Stimulated activated naive B cell treated with anti-CD40 and anti-IgM and Interleukin-4, amounts not matched to agents 10 μg/mL and 1 μg/mL and 100 μg/mL, for 72 hours (primary cell): Measurements from ENCODE around the gene GPR171.
"Not testable (repeated sequence)": the region's sequence is repeated elsewhere in the genome, so short reads cannot be mapped to it uniquely, and the experiment has no call there.

Experiments
- ATAC-seq, 2 donors: fragments of 150-1000 bp; cut with Tn5 transposase; replicated peaks; 2 replicates each; pipeline ENCODE4 v1.10.0; 2021; ENCODE audit warnings: moderate library complexity in 1 of 2
- DNase-seq: peaks from one replicate; pipeline ENCODE4 v3.0.0; 2021
- H3K27ac Mint-ChIP-seq: one replicate; pipeline ENCODE4 v1.8.0; 2022; ENCODE audit warnings: mild to moderate bottlenecking, mixed read lengths
- H3K27me3 Mint-ChIP-seq, 2 donors: one replicate each; pipeline ENCODE4 v1.8.0; 2022; ENCODE audit warnings: mixed read lengths in 2 of 2
- H3K36me3 Mint-ChIP-seq, 2 donors: one replicate each; pipeline ENCODE4 v1.8.0; 2022; ENCODE audit warnings: mixed read lengths in 2 of 2, mild to moderate bottlenecking in 1 of 2
- H3K4me1 Mint-ChIP-seq, 2 donors: one replicate each; pipeline ENCODE4 v1.8.0; 2022; ENCODE audit warnings: mixed read lengths in 2 of 2, mild to moderate bottlenecking in 1 of 2
- H3K4me3 Mint-ChIP-seq, 2 donors: one replicate each; pipeline ENCODE4 v1.8.0; 2022; ENCODE audit warnings: mild to moderate bottlenecking in 2 of 2, mixed read lengths in 2 of 2, moderate library complexity in 1 of 2
- H3K9me3 Mint-ChIP-seq, 2 donors: one replicate each; pipeline ENCODE4 v1.8.0; 2022; ENCODE audit warnings: mixed read lengths in 2 of 2, mild to moderate bottlenecking in 1 of 2

The GPR171 gene

GRCh38 chr3:151203051-151203420 lies at the start of gene GPR171:
Gene GPR171, minus strand, starts transcription at chr3:151203216. Its CDS starts 3,830 bp downstream, at chr3:151199386.
- Mint-ChIP-seq H3K4me1 (peaks cover 12 to 33% of the 10 kb centered on the region in 2 donors), H3K27ac (no peak within 1 kb of the TSS), H3K36me3 (peaks cover 1 to 5% of the 10 kb centered on the region in 2 donors), H3K4me3 (no peak within 1 kb of the TSS), H3K9me3 (no peaks in the 10 kb centered on the region), H3K27me3 (peaks cover 0 to 5% of the 10 kb centered on the region in 2 donors)
- peak; percentile 96 to 97 for ATAC-seq
- DNase-seq: peak; percentile 41

- Mint-ChIP-seq H3K9me3 (peaks cover 0 to 1% of the 10 kb centered on the region in 2 donors), H3K36me3 (no peaks in the 10 kb centered on the region), H3K27ac (no peak overlapping the region), H3K4me3 (no peak overlapping the region), H3K4me1 (peaks cover 19 to 40% of the 10 kb centered on the region in 2 donors), H3K27me3 (no peaks in the 10 kb centered on the region)
- no peak for DNase-seq
- ATAC-seq: no peak
Observed at GRCh38 chr3:151248772-151249337, 45.8 kb upstream of the GPR171 start.

GRCh38 chr3:151242006-151242405 lies 39.0 kb upstream of the GPR171 start:
- ATAC-seq, H3K27me3 Mint-ChIP-seq, H3K27ac Mint-ChIP-seq, H3K4me1 Mint-ChIP-seq, H3K4me3 Mint-ChIP-seq, H3K9me3 Mint-ChIP-seq, DNase-seq, H3K36me3 Mint-ChIP-seq: not testable (repeated sequence)

GRCh38 chr3:151236736-151237135 lies 33.7 kb upstream of the GPR171 start:
- DNase-seq (no peak), ATAC-seq (no peak)
- Mint-ChIP-seq H3K36me3 (peaks cover 0 to 6% of the 10 kb centered on the region in 2 donors), H3K4me3 (no peak overlapping the region), H3K4me1 (peaks cover 13 to 15% of the 10 kb centered on the region in 2 donors), H3K9me3 (peaks cover 0 to 1% of the 10 kb centered on the region in 2 donors), H3K27ac (no peak overlapping the region), H3K27me3 (no peaks in the 10 kb centered on the region)

- Mint-ChIP-seq H3K9me3 (peaks cover 0 to 1% of the 10 kb centered on the region in 2 donors), H3K27me3 (no peaks in the 10 kb centered on the region), H3K36me3 (peaks cover 0 to 6% of the 10 kb centered on the region in 2 donors), H3K4me3 (no peak overlapping the region), H3K27ac (no peak overlapping the region), H3K4me1 (peaks cover 17 to 18% of the 10 kb centered on the region in 2 donors)
- ATAC-seq (no peak), DNase-seq (no peak)
Observed at GRCh38 chr3:151236316-151236715, 33.3 kb upstream of the GPR171 start.

- Mint-ChIP-seq H3K4me1 (peaks cover 21 to 26% of the 10 kb centered on the region in 2 donors), H3K36me3 (peaks cover 0 to 6% of the 10 kb centered on the region in 2 donors), H3K4me3 (no peak overlapping the region), H3K9me3 (peaks cover 0 to 1% of the 10 kb centered on the region in 2 donors), H3K27me3 (no peaks in the 10 kb centered on the region), H3K27ac (peak overlapping the region; percentile 16)
- no peak for DNase-seq
- ATAC-seq: no peak
Observed at GRCh38 chr3:151234825-151235224, 31.8 kb upstream of the GPR171 start.

GRCh38 chr3:151232991-151233390 lies 30.0 kb upstream of the GPR171 start:
- Mint-ChIP-seq H3K27me3 (no peaks in the 10 kb centered on the region), H3K9me3 (peaks cover 0 to 1% of the 10 kb centered on the region in 2 donors), H3K4me3 (no peak overlapping the region), H3K27ac (no peak overlapping the region), H3K4me1 (peaks cover 28 to 35% of the 10 kb centered on the region in 2 donors), H3K36me3 (peaks cover 0 to 6% of the 10 kb centered on the region in 2 donors)
- ATAC-seq: no peak
- no peak for DNase-seq

GRCh38 chr3:151232403-151232802 lies 29.4 kb upstream of the GPR171 start:
- not testable (repeated sequence) for DNase-seq, ATAC-seq, H3K36me3 Mint-ChIP-seq, H3K27me3 Mint-ChIP-seq, H3K4me3 Mint-ChIP-seq, H3K9me3 Mint-ChIP-seq
- H3K27ac Mint-ChIP-seq: peak overlapping the region; percentile 11
- peaks cover 34 to 41% of the 10 kb centered on the region in 2 donors for H3K4me1 Mint-ChIP-seq

- DNase-seq (no peak), ATAC-seq (peak; percentile 69 to 71)
- no peaks in the 10 kb centered on the region for H3K27me3 Mint-ChIP-seq
- H3K9me3 Mint-ChIP-seq: peaks cover 0 to 1% of the 10 kb centered on the region in 2 donors
- H3K36me3 Mint-ChIP-seq: peaks cover 0 to 6% of the 10 kb centered on the region in 2 donors
- H3K4me3 Mint-ChIP-seq: peak overlapping the region; percentile 82 to 85
- H3K4me1 Mint-ChIP-seq: peaks cover 35 to 56% of the 10 kb centered on the region in 2 donors
- peak overlapping the region; percentile 97 for H3K27ac Mint-ChIP-seq
Observed at GRCh38 chr3:151230646-151231045, 27.6 kb upstream of the GPR171 start.

GRCh38 chr3:151228666-151229040 lies 25.6 kb upstream of the GPR171 start:
- DNase-seq: no peak
- H3K27me3 Mint-ChIP-seq: no peaks in the 10 kb centered on the region
- peaks cover 0 to 4% of the 10 kb centered on the region in 2 donors for H3K36me3 Mint-ChIP-seq
- ATAC-seq: peak; percentile 15 to 26
- H3K4me1 Mint-ChIP-seq: peaks cover 30 to 58% of the 10 kb centered on the region in 2 donors
- H3K27ac Mint-ChIP-seq: peak overlapping the region; percentile 85
- peaks cover 0 to 1% of the 10 kb centered on the region in 2 donors for H3K9me3 Mint-ChIP-seq
- no peak overlapping the region for H3K4me3 Mint-ChIP-seq

GRCh38 chr3:151227807-151228665 lies 25.0 kb upstream of the GPR171 start:
- ATAC-seq (peak; percentile 88), DNase-seq (peak; percentile 63)
- Mint-ChIP-seq H3K36me3 (peaks cover 0 to 2% of the 10 kb centered on the region in 2 donors), H3K4me3 (peak overlapping the region in 1 of 2 donors; percentile 22), H3K27ac (peak overlapping the region; percentile 85), H3K27me3 (no peaks in the 10 kb centered on the region), H3K4me1 (peaks cover 30 to 58% of the 10 kb centered on the region in 2 donors), H3K9me3 (peaks cover 0 to 3% of the 10 kb centered on the region in 2 donors)

GRCh38 chr3:151227266-151227806 lies 24.3 kb upstream of the GPR171 start:
- ATAC-seq (peak; percentile 35 to 48), DNase-seq (no peak)
- Mint-ChIP-seq H3K4me1 (peaks cover 29 to 58% of the 10 kb centered on the region in 2 donors), H3K4me3 (peak overlapping the region in 1 of 2 donors; percentile 22), H3K9me3 (peaks cover 0 to 2% of the 10 kb centered on the region in 2 donors), H3K27ac (no peak overlapping the region), H3K36me3 (peaks cover 3% of the 10 kb centered on the region in 2 donors), H3K27me3 (no peaks in the 10 kb centered on the region)

GRCh38 chr3:151226825-151227224 lies 23.8 kb upstream of the GPR171 start:
- Mint-ChIP-seq H3K27me3 (no peaks in the 10 kb centered on the region), H3K4me3 (no peak overlapping the region), H3K9me3 (peaks cover 2 to 5% of the 10 kb centered on the region in 2 donors), H3K27ac (no peak overlapping the region), H3K4me1 (peaks cover 24 to 53% of the 10 kb centered on the region in 2 donors), H3K36me3 (peaks cover 8% of the 10 kb centered on the region in 2 donors)
- DNase-seq (no peak), ATAC-seq (no peak)

GRCh38 chr3:151226088-151226563 lies 23.1 kb upstream of the GPR171 start:
- Mint-ChIP-seq H3K27ac (no peak overlapping the region), H3K36me3 (peaks cover 13 to 14% of the 10 kb centered on the region in 2 donors), H3K9me3 (peaks cover 4 to 5% of the 10 kb centered on the region in 2 donors), H3K4me1 (peaks cover 20 to 46% of the 10 kb centered on the region in 2 donors), H3K4me3 (no peak overlapping the region), H3K27me3 (no peaks in the 10 kb centered on the region)
- ATAC-seq (no peak), DNase-seq (no peak)
